ENCODE measurements around the gene TP53I13. TPM values are rescaled to one million over a fixed set of nuclear protein-coding genes. Genes with fewer than 3 reads are reported as not detected.

The TP53I13 gene
- total and polyA plus RNA-seq, 2 of the 13 experiments (the other 11 are each of a cell fraction or from before 2014, with no cell fraction given), result 16.9 to 25.7 TPM

DNA sequence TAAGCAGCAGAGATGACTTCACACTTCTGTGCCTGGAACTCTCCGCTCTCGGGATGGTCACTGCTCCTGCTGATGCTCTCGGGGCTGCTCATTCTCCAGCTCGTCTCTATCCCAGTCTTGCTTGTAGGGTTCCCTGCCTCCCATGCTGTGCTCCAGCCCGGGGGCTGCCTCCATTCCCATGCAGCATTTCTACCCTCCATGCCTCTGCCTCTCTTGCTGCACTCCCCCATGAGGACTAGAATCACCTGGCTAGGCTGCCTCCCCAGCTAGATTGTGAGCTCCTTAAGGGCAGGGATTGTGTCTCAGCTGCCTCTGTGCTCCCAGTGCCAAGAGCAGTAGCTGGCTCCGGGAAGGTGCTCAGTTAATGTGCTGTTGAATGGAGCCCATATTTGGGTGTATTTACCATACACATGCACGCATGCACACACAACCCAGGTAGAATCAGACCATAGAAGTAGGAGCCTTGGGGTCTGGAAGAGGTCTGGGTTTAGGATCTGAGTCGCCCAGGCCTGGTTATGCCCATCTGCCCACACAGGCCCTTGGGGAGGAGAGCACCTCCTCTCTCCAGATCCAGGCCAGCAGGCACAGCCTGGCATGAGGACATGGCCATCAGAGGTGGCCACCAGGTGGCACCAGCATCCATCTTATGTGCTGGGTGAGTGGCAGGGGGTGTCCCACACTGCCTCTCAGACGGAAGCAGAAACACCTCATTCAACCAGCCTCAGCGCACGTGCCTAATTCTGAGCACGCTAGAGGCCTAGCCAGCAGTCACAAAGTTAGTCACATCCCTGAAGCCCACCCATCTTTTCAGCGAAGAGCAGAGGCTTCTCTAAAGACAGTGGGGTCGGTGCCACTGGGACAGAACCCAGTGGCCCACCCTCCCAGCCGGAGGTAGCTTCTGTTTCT is 11.6 kb downstream of the TP53I13 start (continued):
- TF ChIP-seq, protein P1, sequence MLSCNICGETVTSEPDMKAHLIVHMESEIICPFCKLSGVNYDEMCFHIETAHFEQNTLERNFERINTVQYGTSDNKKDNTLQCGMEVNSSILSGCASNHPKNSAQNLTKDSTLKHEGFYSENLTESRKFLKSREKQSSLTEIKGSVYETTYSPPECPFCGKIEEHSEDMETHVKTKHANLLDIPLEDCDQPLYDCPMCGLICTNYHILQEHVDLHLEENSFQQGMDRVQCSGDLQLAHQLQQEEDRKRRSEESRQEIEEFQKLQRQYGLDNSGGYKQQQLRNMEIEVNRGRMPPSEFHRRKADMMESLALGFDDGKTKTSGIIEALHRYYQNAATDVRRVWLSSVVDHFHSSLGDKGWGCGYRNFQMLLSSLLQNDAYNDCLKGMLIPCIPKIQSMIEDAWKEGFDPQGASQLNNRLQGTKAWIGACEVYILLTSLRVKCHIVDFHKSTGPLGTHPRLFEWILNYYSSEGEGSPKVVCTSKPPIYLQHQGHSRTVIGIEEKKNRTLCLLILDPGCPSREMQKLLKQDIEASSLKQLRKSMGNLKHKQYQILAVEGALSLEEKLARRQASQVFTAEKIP (CRISPR knock-in tag; IDR thresholded peaks at IDR 0.05; ENCODE audit: borderline replicate concordance), result no peak
- TF ChIP-seq, protein P2, sequence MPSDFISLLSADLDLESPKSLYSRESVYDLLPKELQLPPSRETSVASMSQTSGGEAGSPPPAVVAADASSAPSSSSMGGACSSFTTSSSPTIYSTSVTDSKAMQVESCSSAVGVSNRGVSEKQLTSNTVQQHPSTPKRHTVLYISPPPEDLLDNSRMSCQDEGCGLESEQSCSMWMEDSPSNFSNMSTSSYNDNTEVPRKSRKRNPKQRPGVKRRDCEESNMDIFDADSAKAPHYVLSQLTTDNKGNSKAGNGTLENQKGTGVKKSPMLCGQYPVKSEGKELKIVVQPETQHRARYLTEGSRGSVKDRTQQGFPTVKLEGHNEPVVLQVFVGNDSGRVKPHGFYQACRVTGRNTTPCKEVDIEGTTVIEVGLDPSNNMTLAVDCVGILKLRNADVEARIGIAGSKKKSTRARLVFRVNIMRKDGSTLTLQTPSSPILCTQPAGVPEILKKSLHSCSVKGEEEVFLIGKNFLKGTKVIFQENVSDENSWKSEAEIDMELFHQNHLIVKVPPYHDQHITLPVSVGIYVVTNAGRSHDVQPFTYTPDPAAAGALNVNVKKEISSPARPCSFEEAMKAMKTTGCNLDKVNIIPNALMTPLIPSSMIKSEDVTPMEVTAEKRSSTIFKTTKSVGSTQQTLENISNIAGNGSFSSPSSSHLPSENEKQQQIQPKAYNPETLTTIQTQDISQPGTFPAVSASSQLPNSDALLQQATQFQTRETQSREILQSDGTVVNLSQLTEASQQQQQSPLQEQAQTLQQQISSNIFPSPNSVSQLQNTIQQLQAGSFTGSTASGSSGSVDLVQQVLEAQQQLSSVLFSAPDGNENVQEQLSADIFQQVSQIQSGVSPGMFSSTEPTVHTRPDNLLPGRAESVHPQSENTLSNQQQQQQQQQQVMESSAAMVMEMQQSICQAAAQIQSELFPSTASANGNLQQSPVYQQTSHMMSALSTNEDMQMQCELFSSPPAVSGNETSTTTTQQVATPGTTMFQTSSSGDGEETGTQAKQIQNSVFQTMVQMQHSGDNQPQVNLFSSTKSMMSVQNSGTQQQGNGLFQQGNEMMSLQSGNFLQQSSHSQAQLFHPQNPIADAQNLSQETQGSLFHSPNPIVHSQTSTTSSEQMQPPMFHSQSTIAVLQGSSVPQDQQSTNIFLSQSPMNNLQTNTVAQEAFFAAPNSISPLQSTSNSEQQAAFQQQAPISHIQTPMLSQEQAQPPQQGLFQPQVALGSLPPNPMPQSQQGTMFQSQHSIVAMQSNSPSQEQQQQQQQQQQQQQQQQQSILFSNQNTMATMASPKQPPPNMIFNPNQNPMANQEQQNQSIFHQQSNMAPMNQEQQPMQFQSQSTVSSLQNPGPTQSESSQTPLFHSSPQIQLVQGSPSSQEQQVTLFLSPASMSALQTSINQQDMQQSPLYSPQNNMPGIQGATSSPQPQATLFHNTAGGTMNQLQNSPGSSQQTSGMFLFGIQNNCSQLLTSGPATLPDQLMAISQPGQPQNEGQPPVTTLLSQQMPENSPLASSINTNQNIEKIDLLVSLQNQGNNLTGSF (CRISPR knock-in tag; IDR thresholded peaks at IDR 0.05), result no peak
- TF ChIP-seq RFX3 (CRISPR knock-in tag; IDR thresholded peaks at IDR 0.05) (no peak), MZF1 (CRISPR knock-in tag; IDR thresholded peaks at IDR 0.05; ENCODE audit: borderline replicate concordance) (0 out of 2 replicates have a peak, but pooled peaks have one; percentile 60), ZFAT (CRISPR knock-in tag; conservative IDR thresholded peaks at IDR 0.05) (no peak), SP4 (CRISPR knock-in tag; IDR thresholded peaks at IDR 0.05) (no peak), NFATC3 (CRISPR knock-in tag; IDR thresholded peaks at IDR 0.05) (no peak)
- TF ChIP-seq, protein P3, sequence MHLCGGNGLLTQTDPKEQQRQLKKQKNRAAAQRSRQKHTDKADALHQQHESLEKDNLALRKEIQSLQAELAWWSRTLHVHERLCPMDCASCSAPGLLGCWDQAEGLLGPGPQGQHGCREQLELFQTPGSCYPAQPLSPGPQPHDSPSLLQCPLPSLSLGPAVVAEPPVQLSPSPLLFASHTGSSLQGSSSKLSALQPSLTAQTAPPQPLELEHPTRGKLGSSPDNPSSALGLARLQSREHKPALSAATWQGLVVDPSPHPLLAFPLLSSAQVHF (CRISPR knock-in tag; IDR thresholded peaks at IDR 0.05), result no peak
- TF ChIP-seq, protein P4, sequence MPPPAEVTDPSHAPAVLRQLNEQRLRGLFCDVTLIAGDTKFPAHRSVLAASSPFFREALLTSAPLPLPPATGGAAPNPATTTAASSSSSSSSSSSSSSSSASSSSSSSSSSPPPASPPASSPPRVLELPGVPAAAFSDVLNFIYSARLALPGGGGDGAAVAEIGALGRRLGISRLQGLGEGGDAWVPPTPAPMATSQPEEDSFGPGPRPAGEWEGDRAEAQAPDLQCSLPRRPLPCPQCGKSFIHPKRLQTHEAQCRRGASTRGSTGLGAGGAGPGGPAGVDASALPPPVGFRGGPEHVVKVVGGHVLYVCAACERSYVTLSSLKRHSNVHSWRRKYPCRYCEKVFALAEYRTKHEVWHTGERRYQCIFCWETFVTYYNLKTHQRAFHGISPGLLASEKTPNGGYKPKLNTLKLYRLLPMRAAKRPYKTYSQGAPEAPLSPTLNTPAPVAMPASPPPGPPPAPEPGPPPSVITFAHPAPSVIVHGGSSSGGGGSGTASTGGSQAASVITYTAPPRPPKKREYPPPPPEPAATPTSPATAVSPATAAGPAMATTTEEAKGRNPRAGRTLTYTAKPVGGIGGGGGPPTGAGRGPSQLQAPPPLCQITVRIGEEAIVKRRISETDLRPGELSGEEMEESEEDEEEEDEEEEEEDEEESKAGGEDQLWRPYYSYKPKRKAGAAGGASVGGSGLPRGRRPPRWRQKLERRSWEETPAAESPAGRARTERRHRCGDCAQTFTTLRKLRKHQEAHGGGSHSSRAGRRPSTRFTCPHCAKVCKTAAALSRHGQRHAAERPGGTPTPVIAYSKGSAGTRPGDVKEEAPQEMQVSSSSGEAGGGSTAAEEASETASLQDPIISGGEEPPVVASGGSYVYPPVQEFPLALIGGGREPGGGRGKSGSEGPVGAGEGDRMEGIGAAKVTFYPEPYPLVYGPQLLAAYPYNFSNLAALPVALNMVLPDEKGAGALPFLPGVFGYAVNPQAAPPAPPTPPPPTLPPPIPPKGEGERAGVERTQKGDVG (CRISPR knock-in tag; IDR thresholded peaks at IDR 0.05; ENCODE audit: borderline replicate concordance), result no peak
- TF ChIP-seq, protein P5, sequence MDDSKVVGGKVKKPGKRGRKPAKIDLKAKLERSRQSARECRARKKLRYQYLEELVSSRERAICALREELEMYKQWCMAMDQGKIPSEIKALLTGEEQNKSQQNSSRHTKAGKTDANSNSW (CRISPR knock-in tag; IDR thresholded peaks at IDR 0.05; ENCODE audit: borderline replicate concordance), result no peak

Data from HepG2 (cell line).